Fibroblast of lung (primary cell): ENCODE measurements around the gene ZC3HAV1. TPM values are rescaled to one million over a fixed set of nuclear protein-coding genes. Genes with fewer than 3 reads are reported as not detected.

Source experiments
- DNase-seq, 2 donors: peaks; one replicate each; pipeline versions ENCODE4 v3.0.0 to v3.0.0-alpha.2; 2010; ENCODE audit warnings: low read depth in 2 of 2
- H2AFZ ChIP-seq: 2 replicates; pipeline ENCODE4 v1.5.1; 2012; ENCODE audit warnings: low read length, control low read depth, inconsistent platforms
- H3K27ac ChIP-seq: 2 replicates; pipeline ENCODE4 v1.5.1; 2011; ENCODE audit warnings: low read length, control low read depth; ENCODE audit not compliant: insufficient read depth
- H3K27me3 ChIP-seq: 2 replicates; pipeline ENCODE4 v1.5.1; 2011; ENCODE audit warnings: mild to moderate bottlenecking, low read length; ENCODE audit not compliant: control insufficient read depth, insufficient read depth
- H3K36me3 ChIP-seq: 2 replicates; pipeline ENCODE4 v1.5.1; 2011; ENCODE audit warnings: low read length; ENCODE audit not compliant: control insufficient read depth, insufficient read depth
- H3K4me1 ChIP-seq: 2 replicates; pipeline ENCODE4 v1.5.1; 2011; ENCODE audit warnings: low read length; ENCODE audit not compliant: control insufficient read depth, insufficient read depth; ENCODE audit errors: extremely low read depth
- H3K4me2 ChIP-seq: 2 replicates; pipeline ENCODE4 v1.5.1; 2011; ENCODE audit warnings: low read length, control low read depth; ENCODE audit not compliant: insufficient read depth; ENCODE audit errors: extremely low read depth
- H3K4me3 ChIP-seq, 4 experiments: fragments of 200-600 bp in 1 of 4; sonication (generic) in 1 of 4; replicated peaks in 1 of 4; 2 replicates each; pipeline ENCODE4 v1.5.1; 2011 to 2016; ENCODE audit warnings: low read length in 4 of 4, low read depth in 3 of 4, mild to moderate bottlenecking in 3 of 4, control low read depth in 2 of 4, inconsistent platforms in 1 of 4, mixed read lengths in 1 of 4; ENCODE audit not compliant: insufficient read depth in 1 of 4; ENCODE audit errors: control extremely low read depth in 1 of 4
- H3K79me2 ChIP-seq: 2 replicates; pipeline ENCODE4 v1.5.1; 2012; ENCODE audit warnings: mild to moderate bottlenecking, low read length, inconsistent platforms; ENCODE audit not compliant: control insufficient read depth, insufficient read depth
- H3K9ac ChIP-seq: 2 replicates; pipeline ENCODE4 v1.5.1; 2011; ENCODE audit warnings: mild to moderate bottlenecking, low read length, control low read depth; ENCODE audit not compliant: insufficient read depth
- H3K9me3 ChIP-seq: 2 replicates; pipeline ENCODE4 v1.5.1; 2012; ENCODE audit warnings: low read depth, low read length; ENCODE audit not compliant: control insufficient read depth, insufficient read depth
- H4K20me1 ChIP-seq: 2 replicates; pipeline ENCODE4 v1.5.1; 2011; ENCODE audit warnings: low read length; ENCODE audit not compliant: control insufficient read depth, insufficient read depth; ENCODE audit errors: extremely low read depth
- EZH2 ChIP-seq: IDR thresholded peaks from 2 replicates; pipeline ENCODE4 v1.5.1; 2012; ENCODE audit warnings: low read length, control low read depth, mild to moderate bottlenecking; ENCODE audit errors: missing control alignments
- polyA plus RNA-seq, 2 donors: library from polyadenylated mRNA; depleted of rRNA in 1 of 2; stranded (reverse) in 1 of 2; unstranded in 1 of 2; fragments of >200 nt; gene quantifications; 2 replicates each; pipeline ENCODE4 v1.2.1, GENCODE V29; 2011 to 2012; ENCODE audit warnings: missing spikeins in 1 of 2
- total RNA-seq: library from RNA; depleted of rRNA; stranded (reverse); fragments of >200 nt; gene quantifications from 2 replicates; pipeline ENCODE4 v1.2.1, GENCODE V29; 2014
- TF ChIP-seq, protein P1 (sequence below), 2 donors: IDR thresholded peaks in 1 of 2; conservative IDR thresholded peaks in 1 of 2; 1 replicate in 1 of 2; 2 replicates in 1 of 2; pipeline ENCODE4 v1.5.1; 2011 to 2012; ENCODE audit warnings: low read length in 2 of 2, control low read depth in 1 of 2, inconsistent platforms in 1 of 2, low read depth in 1 of 2, mild to moderate bottlenecking in 1 of 2

ZC3HAV1 gene
- total and polyA plus RNA-seq, 2 donors (not counting 1 experiment from before 2014, with no cell fraction given), result 24.8 to 28.8 TPM

DNA sequence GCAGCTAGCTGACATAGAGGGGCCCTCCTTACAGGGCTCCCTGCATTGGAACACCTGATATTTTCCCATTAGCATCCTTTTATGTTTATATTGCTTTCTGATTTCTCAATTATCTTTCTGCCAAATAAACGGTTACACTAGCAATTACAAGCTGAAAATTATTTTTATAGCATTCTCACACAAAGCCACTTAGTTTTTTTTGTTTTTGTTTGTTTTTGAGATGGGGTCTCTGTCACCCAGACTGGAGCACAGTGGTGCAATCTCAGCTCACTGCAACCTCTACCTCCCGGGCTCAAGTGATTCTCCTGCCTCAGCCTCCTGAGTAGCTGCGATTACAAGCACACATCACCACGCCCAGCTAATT is 9.9 kb upstream of the ZC3HAV1 start:
- no peak for TF ChIP-seq EZH2
- TF ChIP-seq, protein P1, sequence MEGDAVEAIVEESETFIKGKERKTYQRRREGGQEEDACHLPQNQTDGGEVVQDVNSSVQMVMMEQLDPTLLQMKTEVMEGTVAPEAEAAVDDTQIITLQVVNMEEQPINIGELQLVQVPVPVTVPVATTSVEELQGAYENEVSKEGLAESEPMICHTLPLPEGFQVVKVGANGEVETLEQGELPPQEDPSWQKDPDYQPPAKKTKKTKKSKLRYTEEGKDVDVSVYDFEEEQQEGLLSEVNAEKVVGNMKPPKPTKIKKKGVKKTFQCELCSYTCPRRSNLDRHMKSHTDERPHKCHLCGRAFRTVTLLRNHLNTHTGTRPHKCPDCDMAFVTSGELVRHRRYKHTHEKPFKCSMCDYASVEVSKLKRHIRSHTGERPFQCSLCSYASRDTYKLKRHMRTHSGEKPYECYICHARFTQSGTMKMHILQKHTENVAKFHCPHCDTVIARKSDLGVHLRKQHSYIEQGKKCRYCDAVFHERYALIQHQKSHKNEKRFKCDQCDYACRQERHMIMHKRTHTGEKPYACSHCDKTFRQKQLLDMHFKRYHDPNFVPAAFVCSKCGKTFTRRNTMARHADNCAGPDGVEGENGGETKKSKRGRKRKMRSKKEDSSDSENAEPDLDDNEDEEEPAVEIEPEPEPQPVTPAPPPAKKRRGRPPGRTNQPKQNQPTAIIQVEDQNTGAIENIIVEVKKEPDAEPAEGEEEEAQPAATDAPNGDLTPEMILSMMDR (conservative IDR thresholded peaks at IDR 0.05 in 1 of 2, IDR thresholded peaks at IDR 0.05 in 1 of 2; ENCODE audit: low read depth in 1 of 2, low read length in 2 of 2), result no peak
- Histone ChIP-seq H3K4me1 (no peaks in the 10 kb centered on the region), H3K27ac (no peak overlapping the region), H3K4me3 (no peak overlapping the region), H3K79me2 (no peaks in the 10 kb centered on the region), H4K20me1 (no peaks in the 10 kb centered on the region), H3K27me3 (peaks cover 14% of the 10 kb centered on the region), H2AFZ (no peak overlapping the region), H3K36me3 (no peaks in the 10 kb centered on the region), H3K4me2 (no peak overlapping the region), H3K9ac (no peak overlapping the region), H3K9me3 (no peaks in the 10 kb centered on the region)
- DNase-seq, result no peak

DNA sequence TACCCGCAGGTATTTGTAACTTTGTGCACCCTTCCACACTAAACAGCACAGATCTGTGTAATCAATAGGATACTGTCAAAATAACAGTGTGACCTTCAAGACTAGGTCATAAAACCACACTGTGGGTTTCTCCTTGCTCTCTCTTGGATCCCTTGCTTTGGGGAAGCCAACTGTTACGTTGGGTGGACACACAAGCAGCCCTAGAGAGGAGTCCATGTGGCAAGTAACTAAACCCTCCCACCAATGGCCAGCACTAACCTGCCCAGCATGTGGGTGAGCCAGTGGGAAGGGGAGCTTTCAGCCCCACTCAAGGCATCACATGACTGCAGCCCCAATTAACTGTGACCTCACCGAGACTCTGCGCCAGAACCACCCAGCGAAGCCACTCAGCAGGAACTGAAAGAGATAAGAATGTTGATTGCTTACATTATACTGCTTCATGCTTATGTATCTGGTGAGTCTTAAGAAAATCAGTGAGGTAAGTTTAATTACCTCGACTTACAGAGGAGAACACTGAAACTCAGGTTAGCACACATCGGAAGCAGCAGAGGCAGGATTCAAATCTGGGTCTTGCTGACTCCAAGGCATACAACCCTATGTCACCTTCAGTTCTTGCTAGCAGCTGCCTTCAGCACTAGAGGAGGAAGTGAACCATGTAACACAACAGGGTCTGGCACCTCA is 9.4 kb upstream of the ZC3HAV1 start:
- Histone ChIP-seq H3K4me1 (no peaks in the 10 kb centered on the region), H2AFZ (no peak overlapping the region), H3K36me3 (no peaks in the 10 kb centered on the region), H3K4me3 (no peak overlapping the region), H3K27ac (no peak overlapping the region), H3K27me3 (peaks cover 9% of the 10 kb centered on the region), H3K79me2 (no peaks in the 10 kb centered on the region), H4K20me1 (no peaks in the 10 kb centered on the region), H3K9me3 (no peaks in the 10 kb centered on the region), H3K4me2 (no peak overlapping the region), H3K9ac (no peak overlapping the region)
- DNase-seq, result peak in 1 of 2 donors; percentile 12
- TF ChIP-seq, protein P1 (conservative IDR thresholded peaks at IDR 0.05 in 1 of 2, IDR thresholded peaks at IDR 0.05 in 1 of 2; ENCODE audit: low read depth in 1 of 2, low read length in 2 of 2), result no peak
- TF ChIP-seq EZH2, result no peak

DNA sequence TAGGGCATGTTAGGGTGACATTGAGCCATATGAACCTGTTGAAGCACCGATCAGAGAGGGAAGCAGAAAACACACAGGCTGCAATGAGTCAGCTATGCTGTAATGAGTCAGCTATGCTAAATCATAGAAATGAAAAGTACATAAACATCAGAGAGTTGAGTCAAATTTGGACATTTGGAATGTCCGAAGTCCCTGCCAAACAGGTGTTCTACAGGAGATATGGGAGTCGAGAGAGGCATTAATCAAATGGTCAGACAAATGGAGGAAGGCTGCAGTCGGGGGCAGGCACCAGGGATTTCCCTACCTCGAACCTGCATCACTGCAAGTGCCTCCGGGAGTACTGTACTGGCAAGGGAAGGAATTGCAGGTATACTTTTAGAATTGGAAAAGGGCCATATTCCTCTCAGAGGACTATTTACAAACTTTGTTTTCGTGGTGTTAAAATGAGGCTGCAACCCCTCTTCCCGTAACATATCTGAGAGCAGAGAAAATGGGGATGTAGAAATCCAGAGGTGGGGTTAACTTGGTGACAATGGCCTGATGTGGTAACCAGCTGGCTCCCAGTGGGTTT is 8.8 kb upstream of the ZC3HAV1 start:
- Histone ChIP-seq H3K4me1 (no peaks in the 10 kb centered on the region), H3K36me3 (no peaks in the 10 kb centered on the region), H3K9ac (no peak overlapping the region), H3K4me2 (peak overlapping the region; percentile 13), H3K27me3 (peaks cover 3% of the 10 kb centered on the region), H2AFZ (no peak overlapping the region), H4K20me1 (no peaks in the 10 kb centered on the region), H3K9me3 (no peaks in the 10 kb centered on the region), H3K79me2 (no peaks in the 10 kb centered on the region), H3K4me3 (no peak overlapping the region), H3K27ac (no peak overlapping the region)
- DNase-seq, result peak; percentile 63 to 82
- TF ChIP-seq, protein P1 (conservative IDR thresholded peaks at IDR 0.05 in 1 of 2, IDR thresholded peaks at IDR 0.05 in 1 of 2; ENCODE audit: low read depth in 1 of 2, low read length in 2 of 2), result no peak
- TF ChIP-seq EZH2, result no peak
